GM21619 (cell line): ENCODE data around the gene KIAA0319L.

Experiments used
- ATAC-seq: cut with Tn5 transposase; IDR thresholded peaks from one replicate; pipeline ENCODE4 v1.9.1; 2021; ENCODE audit not compliant: unreplicated experiment

Gene KIAA0319L

DNA sequence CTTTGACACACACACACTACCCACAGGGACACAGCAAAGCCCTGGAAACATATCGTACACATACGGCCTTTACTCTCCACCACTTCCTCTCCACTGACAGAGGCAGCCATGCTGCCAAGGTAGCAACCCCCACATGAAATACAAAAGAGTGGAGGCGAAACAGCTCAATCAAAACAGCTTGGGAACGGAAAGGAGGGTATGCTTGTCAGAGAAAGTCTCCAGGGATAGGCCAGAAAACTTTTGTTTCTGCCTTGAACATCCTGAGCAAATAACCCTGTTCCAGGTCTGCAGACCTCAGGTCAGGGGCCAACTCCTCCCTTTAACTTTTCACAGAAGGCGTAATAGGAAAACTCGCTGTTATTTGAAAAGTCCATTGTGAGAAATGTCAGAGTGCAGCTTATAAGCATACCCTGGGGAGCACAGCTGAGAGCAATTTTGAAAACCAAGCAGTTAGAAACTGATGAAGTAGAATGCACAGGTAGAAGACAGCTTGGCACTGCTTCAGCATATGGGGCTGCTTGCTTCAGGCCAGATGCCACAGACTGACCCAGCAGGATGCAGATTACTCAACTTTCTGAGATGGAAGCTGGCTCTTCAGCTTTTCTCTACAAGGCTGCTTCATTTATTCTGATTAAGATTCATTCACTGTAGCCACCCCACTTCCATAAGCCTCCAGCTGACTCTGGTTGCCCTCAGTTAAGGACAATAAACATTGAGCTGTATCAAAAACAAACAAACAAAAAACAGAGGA lies 18.0 kb downstream of the KIAA0319L start:
- ATAC-seq: peak; percentile 47

DNA sequence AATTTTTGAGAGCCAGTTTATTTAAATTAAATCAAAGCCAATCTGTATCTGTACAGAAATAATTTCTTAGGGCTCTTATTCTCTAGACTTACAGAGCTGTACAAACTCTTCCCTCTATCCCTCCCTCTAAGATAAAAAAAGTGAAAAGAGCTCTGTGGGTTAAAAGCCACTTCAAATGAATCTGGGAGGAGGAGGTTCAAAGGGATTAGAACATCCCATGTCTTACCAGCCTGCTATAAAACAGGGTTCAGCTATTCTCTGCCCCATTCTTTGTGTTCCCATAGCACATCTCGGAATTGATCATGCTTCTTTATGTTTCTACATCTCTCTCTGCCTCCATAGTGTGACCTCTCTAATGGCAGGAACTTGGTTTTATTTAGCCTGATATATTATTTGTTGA lies 19.4 kb downstream of the KIAA0319L start:
- ATAC-seq: no peak

DNA sequence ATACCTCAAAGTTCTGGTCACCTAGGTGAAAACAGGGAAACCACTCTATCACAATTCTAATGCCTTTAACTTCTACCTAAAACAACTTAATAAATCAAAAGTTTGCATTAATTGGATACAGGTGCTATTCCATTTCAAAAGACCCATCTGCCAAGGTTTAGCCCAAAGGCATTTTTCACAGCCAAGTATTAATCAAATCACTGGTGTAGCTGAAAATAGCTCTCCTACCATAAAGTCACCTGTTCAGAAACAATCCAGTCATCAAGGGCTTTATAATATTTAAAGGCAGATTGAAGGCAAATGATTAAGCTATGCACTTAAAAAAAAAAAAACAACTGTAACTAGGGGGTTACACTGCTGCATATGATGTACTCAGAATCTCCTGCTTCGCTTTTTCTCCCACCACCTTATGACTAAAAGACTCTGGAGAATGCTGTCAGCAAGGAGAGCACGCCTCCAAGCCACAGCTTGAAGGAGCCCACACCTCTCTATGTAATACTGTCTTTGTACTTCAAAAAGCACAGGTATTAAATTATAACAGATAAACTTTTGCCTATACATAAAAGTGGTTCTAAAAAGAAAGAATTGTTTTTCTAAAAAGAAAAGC lies 20.5 kb downstream of the KIAA0319L start:
- ATAC-seq: no peak

DNA sequence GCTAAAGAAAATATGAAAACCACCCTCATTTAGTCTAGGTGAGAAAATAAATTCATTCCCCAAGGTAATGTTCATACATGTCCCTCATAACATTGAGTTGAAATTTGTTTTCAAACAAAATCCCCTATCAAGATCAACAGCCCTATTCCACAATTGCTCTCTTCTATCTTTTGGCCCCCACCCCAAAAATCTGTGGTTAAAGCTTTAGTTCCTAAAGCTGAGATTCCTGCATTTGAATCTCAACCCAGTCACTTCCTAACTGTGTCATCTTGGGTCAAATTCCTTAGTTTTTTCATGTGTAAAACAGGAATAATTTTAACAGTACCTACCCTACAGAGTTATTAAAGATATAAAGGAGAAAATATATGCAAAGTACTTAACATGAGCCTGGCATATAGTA lies 22.0 kb downstream of the KIAA0319L start:
- ATAC-seq: no peak

DNA sequence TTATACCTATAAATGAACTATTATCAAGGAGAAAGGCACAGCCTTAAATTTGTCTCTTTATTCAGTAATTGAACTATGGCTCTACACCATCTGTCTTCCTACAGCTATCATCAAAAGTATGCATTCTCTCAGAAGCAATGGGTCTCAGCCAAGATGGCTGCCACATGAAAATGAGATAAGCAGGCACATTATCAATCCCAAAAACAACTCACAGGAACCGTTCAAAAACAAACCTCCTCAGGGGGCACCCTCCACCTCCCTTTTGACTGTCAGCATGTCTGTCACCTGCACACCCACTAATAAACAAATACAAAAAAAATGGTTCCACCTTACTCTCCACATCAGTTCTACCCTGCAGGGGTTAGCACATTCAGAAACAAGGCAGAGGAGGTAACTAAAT lies 23.6 kb downstream of the KIAA0319L start:
- ATAC-seq: no peak

DNA sequence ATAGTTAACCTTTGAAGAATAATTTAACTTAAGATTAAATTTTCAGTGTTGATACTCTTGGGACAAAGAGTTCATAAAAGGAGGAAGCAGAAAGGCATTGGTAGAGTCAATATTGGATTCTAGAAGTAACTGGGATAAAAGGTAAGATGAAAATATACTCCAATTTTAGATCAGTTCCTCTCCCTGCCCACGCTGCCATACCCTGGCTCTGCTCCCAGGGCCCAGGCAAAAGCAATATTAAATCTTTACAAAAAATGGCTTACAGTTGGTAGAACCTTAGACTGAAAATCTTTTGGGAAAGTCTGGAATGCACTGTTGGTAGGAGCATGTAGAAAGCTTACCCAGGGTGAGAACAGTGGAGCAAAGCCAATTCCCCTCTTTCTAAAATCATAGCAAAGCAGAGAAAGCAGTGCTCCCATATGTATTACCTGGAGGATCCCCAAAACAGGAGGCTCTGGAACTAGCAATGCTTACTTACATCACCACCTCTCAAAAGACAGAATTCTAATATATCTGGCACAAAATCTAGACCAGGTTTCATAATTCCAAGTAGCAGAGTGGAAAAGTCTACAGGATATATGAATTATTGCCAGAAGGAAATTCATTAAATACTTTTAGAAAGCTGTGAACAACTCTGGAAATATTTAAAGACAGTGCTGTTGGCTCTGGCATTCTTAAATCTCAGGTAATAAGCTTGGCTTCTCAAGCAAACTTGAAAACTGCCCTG lies 24.5 kb downstream of the KIAA0319L start:
- ATAC-seq: no peak

DNA sequence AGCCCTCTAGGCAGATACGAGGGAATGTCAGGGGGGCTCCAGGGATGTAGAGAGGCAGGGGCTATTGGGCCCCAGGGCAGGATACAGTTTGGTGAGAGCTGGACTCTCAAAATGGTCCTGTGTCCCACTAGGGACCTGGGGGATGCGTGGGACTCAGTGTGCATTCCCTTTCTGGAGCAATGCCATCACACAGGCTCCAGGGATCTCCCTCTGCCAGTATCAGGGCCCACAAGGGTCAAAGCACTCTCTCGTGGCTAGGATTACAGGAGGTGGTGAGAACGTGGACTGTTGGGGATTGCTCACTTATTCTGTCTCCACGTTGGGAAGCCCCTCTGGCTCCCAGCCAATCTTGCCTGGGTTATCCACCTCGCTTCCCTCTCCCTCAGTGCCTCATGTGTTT lies 25.8 kb downstream of the KIAA0319L start:
- ATAC-seq: no peak

DNA sequence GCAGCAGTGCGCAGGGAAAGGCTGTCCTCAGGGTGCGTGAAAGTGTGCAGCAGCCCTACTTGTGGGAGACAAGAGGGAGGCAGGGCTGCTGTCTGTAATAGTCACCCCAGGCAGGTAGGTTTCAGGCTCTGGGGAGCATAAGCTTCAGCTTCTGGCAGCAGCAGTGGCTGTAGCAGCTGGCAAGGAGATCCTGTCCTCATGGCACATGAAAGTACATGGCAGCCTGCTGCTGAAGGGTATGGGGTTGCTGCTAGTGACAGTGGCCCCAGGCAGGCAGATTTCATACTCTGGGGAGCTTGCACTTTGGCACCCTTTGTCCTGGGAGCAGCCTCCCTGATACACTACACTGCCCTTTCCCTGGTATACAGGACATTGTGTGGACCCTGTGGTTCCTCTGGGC lies 26.3 kb downstream of the KIAA0319L start:
- no peak for ATAC-seq

DNA sequence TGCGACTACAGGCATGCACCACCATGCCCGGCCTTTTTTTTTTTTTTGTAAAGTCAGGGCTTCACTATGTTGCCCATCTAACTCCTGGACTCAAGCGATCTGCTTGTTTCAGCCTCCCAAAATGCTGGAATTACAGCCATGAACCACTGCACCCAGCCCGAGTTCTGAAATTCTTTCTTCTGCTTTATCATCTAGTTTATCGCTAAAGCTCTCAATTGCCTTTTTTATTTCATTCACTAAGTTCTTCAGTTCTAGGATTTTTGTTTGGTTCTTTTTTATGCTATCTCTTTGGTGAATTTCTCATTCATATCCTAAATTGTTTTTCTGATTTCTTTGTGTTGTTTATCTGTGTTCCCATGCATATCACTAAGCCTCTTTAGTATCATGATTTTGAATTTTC lies 27.0 kb downstream of the KIAA0319L start:
- no peak for ATAC-seq

DNA sequence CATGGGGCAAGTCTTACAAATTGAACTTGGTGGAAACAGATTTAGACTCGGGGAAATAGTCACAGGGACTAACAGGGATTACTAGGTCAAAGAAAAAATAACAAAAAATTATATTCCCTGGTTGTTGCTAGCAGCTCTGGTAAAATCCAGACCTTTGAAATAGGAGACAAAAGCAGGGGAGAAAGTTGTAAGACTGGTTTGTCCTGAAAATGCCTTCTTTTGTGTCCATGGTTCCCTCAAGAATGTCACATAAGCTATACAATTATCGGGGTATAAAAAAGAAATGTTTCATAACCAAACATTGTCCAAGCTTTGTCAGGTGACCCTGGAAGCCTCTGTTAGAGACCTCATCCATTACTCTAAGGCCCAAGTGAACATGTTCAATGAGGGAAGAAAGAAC lies 33.1 kb downstream of the KIAA0319L start:
- no peak for ATAC-seq

DNA sequence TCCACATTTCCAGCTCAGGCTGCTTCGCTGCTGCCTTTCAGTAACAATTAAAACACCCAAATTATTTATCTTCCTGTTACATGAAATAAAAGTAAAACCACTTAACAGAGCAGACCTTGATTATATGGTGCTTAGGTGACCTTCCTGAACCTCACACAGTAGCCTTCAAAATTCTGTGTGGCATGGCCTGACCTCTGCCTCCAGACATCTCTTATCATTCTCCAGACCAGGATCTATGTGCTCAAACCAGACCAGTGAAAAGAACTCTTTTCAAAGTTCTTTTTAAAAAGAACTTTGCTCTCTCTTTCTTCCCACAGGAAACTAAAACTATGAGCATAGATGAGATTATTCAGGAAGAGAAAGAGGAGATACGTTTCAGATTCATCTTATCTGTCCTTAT lies 37.8 kb downstream of the KIAA0319L start:
- ATAC-seq: no peak

DNA sequence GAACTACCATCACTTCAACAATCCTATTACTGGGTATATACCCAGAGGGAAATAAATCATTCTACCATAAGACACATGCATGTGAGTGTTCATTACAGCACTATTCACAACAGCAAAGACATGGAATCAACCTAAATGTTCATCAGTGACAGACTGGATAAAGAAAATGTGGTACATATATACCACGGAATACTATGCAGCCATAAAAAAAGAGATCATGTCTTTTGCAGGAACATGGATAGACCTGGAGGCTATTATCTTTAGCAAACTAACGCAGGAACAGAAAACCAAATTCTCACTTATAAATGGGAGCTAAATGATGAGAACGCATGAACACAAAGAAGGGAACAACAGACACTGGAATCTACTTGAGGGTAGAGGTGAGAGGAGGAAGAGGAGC lies 39.0 kb downstream of the KIAA0319L start:
- no peak for ATAC-seq

DNA sequence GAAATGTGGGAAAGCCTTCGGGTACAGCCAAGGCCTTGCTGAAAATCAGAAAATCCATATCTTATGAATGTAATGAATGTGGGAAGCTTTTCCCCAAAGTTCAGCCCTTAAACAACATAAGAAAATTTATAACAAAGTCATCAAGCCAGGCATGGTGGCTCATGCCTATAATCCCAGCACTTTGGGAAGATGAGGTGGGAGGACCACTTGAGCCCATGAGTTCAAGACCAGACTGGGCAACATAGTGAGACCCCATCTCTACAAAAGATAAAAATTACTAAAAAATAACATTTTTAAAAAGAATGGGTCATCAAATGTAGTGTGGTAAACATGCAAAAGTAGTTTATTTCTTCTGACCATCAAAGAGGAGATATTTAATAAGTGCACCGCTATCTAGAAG lies 45.9 kb downstream of the KIAA0319L start:
- no peak for ATAC-seq

DNA sequence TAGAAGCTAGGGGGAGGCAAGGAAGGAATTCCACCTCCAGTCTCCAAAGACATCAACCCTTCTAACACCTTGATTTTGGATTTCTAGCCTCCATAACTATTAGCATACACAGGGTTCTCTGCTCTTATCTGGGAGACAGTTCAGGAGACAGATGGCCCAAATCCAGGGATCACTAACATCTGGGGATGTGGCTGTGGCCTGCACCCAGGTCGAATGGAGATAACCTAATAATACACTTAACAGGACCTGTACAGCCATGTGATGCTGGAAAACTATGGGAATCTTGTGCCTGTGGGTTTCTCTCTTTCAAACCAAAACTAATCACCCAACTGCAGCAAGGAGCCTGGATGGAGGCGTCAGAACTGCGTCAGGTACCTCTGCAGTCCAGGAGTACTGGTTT lies 47.6 kb downstream of the KIAA0319L start:
- no peak for ATAC-seq

DNA sequence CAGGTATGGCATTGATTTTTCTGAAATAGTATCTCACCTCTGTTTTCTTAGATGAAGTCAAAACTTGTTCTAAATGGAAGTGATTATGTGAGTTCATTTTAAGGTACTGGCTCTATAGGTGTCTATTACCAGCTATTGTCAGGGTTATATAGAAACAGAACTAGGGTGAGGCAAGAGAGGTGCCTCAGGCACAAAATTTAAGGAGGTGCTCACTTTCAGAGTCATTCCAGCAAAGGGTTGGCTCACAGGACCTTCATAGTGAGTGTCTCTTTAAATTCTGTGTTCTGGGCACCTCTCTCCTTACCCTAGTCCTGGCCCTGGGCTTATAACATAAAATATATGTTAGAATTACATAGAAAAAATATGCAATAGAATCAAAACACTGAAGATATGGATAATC lies 49.3 kb downstream of the KIAA0319L start:
- ATAC-seq: no peak

DNA sequence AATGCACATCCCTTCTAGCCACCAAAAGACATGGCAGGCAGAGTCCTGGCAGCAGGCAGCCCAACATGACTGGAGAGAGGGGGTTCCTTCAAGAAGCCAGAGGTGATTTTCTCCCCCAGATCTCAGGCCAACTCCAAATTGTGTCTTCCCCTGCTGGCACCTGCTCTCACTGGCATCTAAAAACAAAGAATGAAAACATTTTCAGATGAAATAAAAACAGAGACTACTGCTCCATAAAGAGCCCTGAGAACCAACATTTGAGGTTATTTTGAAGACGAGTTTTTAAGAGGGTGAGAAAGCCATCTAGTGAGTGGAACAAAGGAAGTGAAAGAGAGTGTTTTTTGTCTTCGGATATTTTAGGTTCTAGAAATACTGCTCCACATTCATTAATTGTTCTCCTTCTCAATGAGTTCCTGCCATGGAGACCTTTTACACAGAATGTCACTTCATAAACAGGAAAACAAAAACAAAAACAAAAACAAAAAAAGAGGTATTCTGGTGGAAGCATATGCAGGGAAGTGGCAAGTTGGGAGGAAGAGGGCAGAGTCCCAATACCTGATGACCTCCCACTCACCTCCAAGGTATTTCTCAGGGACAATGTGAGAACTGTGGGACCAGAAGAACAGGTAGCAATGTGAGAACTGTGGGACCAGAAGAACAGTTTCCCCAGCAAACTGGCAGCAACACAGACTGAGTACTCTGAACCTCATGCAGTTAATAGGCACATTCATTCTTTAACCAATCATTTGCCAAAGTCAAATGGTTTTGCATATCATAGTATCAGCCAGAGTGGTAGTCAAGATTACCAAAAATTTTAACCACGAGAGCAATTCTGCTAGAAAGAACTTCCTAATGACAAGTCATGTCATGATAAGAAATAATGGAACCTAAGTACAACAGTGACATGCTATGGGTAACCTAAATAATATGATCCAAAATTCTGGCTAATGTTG lies 50.0 kb downstream of the KIAA0319L start:
- no peak for ATAC-seq

DNA sequence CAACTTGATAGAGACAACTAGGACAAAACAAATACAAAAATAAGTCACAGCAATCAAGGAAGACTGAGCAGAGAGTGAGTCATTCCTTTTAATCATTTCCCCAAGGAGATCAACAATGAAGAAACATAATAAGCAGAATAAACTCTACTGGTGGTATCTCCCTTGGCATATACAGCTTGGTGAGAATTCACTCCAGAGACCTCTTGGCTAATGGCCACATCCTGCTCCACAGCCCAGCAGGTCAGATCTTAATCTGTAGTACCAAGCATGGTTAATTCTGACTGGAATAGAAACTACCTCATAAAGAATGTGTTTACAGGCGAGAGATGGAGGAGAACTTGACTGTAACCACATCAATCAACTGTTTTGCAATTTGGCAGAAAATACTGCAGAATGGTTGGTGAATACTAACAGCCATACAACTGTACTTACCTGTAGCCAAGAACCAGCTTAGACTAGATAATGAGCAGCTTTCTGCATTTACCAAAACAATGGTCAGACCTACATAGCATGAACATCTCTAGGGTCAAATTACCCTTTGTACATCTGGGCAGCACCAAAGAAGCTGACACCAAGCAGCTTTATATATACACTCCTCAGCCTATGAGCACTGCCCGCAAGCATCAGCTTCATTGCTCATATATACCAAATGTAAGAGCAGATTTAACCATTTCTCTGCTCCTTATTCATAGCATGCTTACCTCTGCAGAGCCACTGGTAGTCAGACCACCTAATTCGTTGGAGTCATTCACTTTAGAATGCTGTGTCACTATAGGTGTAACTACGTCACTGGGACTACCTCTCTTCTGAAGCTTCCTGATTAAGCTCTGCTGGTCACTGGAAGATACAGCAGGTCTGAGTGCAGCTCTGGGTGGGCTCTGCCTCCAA lies 51.0 kb downstream of the KIAA0319L start:
- peak; percentile 59 for ATAC-seq

DNA sequence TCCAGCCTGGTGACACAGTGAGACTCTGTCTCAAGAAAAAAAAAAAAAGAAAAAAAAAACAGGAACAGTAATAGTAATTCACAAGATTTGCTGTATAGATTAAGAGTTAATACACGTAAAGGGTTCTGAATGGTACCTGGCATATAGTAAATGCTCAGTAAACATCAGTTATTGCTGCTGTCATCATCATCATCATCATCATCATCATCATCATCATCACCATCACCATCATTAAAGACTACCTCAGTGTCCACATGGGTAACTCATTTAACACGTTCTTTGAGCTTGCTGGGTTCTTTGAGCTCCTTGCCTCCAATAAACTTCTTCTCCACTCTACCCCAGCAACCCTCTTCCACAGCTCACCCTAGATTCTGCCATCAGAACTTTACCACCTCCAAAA lies 55.0 kb downstream of the KIAA0319L start:
- no peak for ATAC-seq

DNA sequence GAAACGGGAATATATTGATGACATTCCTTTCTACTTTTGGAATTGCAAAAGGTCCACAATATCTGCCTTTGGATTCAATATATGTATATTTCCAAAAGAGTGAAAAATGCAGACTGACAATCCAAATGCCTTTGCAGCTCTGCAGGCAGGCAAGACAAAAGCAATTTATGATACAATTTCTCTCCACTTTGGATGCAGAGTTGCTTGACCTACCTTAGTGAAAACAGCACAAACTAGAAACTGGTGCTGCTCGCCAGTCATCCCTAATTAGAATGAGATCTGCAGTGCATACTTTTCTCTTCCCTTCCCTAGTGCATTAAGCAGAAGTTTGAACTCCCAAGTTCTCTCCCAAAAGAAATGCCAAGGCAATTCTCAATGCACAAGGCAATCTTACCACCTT lies 56.8 kb downstream of the KIAA0319L start:
- no peak for ATAC-seq

DNA sequence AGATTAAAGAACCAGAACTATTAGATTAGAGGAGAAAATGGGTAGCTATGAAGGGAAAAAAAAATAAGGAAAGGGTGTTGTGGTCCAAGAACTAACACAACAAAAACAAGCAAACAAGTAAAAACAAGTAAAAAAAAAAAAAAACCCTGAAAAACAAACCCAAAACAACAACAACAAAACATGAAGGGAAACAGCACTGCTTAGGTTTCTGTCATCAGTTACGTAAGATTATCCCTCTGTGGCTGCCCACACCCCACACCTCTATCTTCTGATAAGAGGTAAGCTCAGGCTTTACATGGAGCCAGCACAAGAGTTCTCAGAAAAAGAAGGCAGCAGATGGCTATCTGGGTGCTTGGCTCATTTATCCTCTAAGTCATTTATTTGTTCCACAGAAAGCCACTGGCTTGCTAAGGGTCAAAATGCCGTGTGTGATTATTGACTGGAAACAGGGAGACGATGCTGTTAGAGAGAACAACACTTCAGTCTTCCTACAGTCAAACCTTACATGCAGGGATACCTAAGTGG lies 57.5 kb downstream of the KIAA0319L start:
- no peak for ATAC-seq
